Neuronal stem cell (in vitro differentiated cells): ENCODE data around the gene C17orf100.

Source experiments
- DNase-seq: peaks from one replicate; pipeline ENCODE4 v3.0.0-alpha.2; 2013; ENCODE audit warnings: low spot score
- H2AFZ ChIP-seq: one replicate; pipeline ENCODE4 v1.6.1; 2013; ENCODE audit warnings: mild to moderate bottlenecking, low read length, inconsistent platforms
- H2AK5ac ChIP-seq: 2 replicates; pipeline ENCODE4 v1.6.1; 2013; ENCODE audit warnings: low read depth, mild to moderate bottlenecking, inconsistent platforms, low read length, moderate library complexity, mixed read lengths
- H2BK120ac ChIP-seq: 2 replicates; pipeline ENCODE4 v1.6.1; 2013; ENCODE audit warnings: low read depth, mild to moderate bottlenecking, inconsistent platforms, low read length, moderate library complexity, mixed read lengths
- H2BK12ac ChIP-seq: one replicate; pipeline ENCODE4 v1.6.1; 2013; ENCODE audit warnings: low read length, inconsistent platforms
- H2BK15ac ChIP-seq: 2 replicates; pipeline ENCODE4 v1.6.1; 2013; ENCODE audit warnings: mild to moderate bottlenecking, low read length, inconsistent platforms, mixed read lengths
- H2BK5ac ChIP-seq: one replicate; pipeline ENCODE4 v1.6.1; 2013; ENCODE audit warnings: inconsistent platforms, mild to moderate bottlenecking, low read length, moderate library complexity
- H3K14ac ChIP-seq: one replicate; pipeline ENCODE4 v1.6.1; 2013; ENCODE audit warnings: low read length, inconsistent platforms
- H3K18ac ChIP-seq: 2 replicates; pipeline ENCODE4 v1.6.1; 2013; ENCODE audit warnings: low read length, inconsistent platforms
- H3K23ac ChIP-seq: 2 replicates; pipeline ENCODE4 v1.6.1; 2013; ENCODE audit warnings: low read depth, mild to moderate bottlenecking, mixed read lengths, low read length, inconsistent platforms; ENCODE audit not compliant: poor library complexity
- H3K27ac ChIP-seq: replicated peaks from 3 replicates; pipeline ENCODE4 v1.5.1; 2013; ENCODE audit warnings: low read length, inconsistent platforms
- H3K27me3 ChIP-seq, 3 experiments: 2 replicates each; pipeline ENCODE4 v1.6.1; 2013; ENCODE audit warnings: low read length in 3 of 3, mild to moderate bottlenecking in 2 of 3, inconsistent platforms in 1 of 3, low read depth in 1 of 3, mixed read lengths in 1 of 3, moderate library complexity in 1 of 3; ENCODE audit not compliant: control insufficient read depth in 3 of 3, insufficient read depth in 3 of 3
- H3K36me3 ChIP-seq, 2 donors: replicated peaks in 1 of 2; 2 replicates each; pipeline ENCODE4 v1.6.1; 2013; ENCODE audit warnings: low read length in 2 of 2; ENCODE audit not compliant: control insufficient read depth in 2 of 2, insufficient read depth in 2 of 2
- H3K4ac ChIP-seq: 2 replicates; pipeline ENCODE4 v1.6.1; 2013; ENCODE audit warnings: inconsistent platforms, mild to moderate bottlenecking, low read length, moderate library complexity
- H3K4me1 ChIP-seq, 2 donors: 1 replicate in 1 of 2; 2 replicates in 1 of 2; pipeline ENCODE4 v1.6.1; 2013; ENCODE audit warnings: low read length in 2 of 2, low read depth in 1 of 2; ENCODE audit not compliant: control insufficient read depth in 2 of 2, insufficient read depth in 1 of 2
- H3K4me2 ChIP-seq: one replicate; pipeline ENCODE4 v1.6.1; 2013; ENCODE audit warnings: mild to moderate bottlenecking, low read length, inconsistent platforms; ENCODE audit not compliant: insufficient read depth, poor library complexity, severe bottlenecking
- H3K4me3 ChIP-seq, 2 donors: 2 replicates each; pipeline ENCODE4 v1.5.1; 2013; ENCODE audit warnings: low read length in 2 of 2, mild to moderate bottlenecking in 2 of 2, inconsistent platforms in 1 of 2, moderate library complexity in 1 of 2
- H3K79me1 ChIP-seq: one replicate; pipeline ENCODE4 v1.6.1; 2013; ENCODE audit warnings: low read depth, mild to moderate bottlenecking, inconsistent platforms, low read length, moderate library complexity
- H3K9ac ChIP-seq: one replicate; pipeline ENCODE4 v1.6.1; 2013; ENCODE audit warnings: mild to moderate bottlenecking, low read depth, low read length, inconsistent platforms; ENCODE audit not compliant: poor library complexity
- H3K9me3 ChIP-seq, 2 donors: replicated peaks in 1 of 2; 2 replicates each; pipeline versions ENCODE3 to v1.6.1; 2013; ENCODE audit warnings: low read length in 2 of 2, mild to moderate bottlenecking in 2 of 2, inconsistent platforms in 1 of 2, low read depth in 1 of 2, mixed read lengths in 1 of 2, moderate library complexity in 1 of 2; ENCODE audit not compliant: control insufficient read depth in 2 of 2, insufficient read depth in 1 of 2
- H4K8ac ChIP-seq: one replicate; pipeline ENCODE4 v1.6.1; 2013; ENCODE audit warnings: low read depth, mild to moderate bottlenecking, inconsistent platforms, low read length, moderate library complexity
- H4K91ac ChIP-seq: one replicate; pipeline ENCODE4 v1.6.1; 2013; ENCODE audit warnings: low read length, low read depth, mild to moderate bottlenecking, inconsistent platforms; ENCODE audit not compliant: poor library complexity
- WGBS, 2 donors: extraction: QIAGEN DNeasy Blood & Tissue Kit; methylation state at CpG; one replicate each; pipeline ENCODE4 v1.1.7; 2013; ENCODE audit warnings: missing lambda C conversion rate in 2 of 2, mixed read lengths in 1 of 2; ENCODE audit not compliant: insufficient read length in 2 of 2, insufficient replicate concordance in 1 of 2; ENCODE audit errors: extremely low coverage in 2 of 2; 5-methylcytosine and 5-hydroxymethylcytosine counted together

C17orf100 gene

DNA sequence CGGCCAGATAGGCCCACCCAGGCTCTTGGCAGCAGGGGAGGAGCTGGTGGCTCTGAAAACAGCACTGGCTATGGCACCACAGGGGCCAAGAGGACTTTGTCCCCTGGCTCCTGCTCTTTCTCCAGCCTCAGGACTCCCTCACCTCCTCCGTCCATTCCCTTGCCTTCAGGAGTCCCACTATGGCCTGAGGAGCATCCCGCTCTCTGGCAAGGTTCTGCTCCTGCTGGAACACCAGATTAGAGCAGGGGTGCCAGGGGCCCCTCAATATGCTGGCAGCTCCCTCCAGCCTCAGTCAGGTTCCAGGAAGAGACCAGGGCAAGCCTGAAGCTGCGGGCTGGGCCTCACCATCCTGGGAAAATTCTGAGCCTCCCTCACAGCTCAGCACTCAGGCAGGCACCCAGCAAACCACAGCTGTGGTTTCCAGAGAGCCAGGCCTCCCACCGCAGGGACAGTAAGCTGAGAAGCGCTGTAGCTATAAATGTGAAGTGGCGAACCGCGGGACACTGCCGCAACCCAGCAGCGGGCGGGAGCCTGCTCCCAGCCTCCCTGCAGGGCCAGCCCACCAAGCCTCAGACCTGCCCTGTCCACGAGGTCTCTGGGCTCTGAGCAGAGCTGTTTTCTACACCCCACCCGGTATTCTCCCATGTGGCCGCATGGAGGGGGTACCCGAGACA, 25.7 kb downstream of the C17orf100 start:
- Histone ChIP-seq H3K4me3 (no peak overlapping the region), H2BK15ac (no peak overlapping the region), H2AK5ac (peak overlapping the region; percentile 17), H2BK120ac (peak overlapping the region; percentile 20), H2BK12ac (no peak overlapping the region), H3K18ac (no peak overlapping the region), H3K14ac (no peak overlapping the region), H4K91ac (no peak overlapping the region), H3K4me2 (no peak overlapping the region), H3K79me1 (no peaks in the 10 kb centered on the region), H3K4ac (no peak overlapping the region), H3K9me3 (no peaks in the 10 kb centered on the region), H3K27ac (no peak overlapping the region), H3K27me3 (peaks cover 0 to 25% (median 0%) of the 10 kb centered on the region in 3 experiments), H2BK5ac (no peak overlapping the region), H3K23ac (peak overlapping the region; percentile 6), H2AFZ (no peak overlapping the region), H3K4me1 (no peaks in the 10 kb centered on the region), H4K8ac (no peak overlapping the region), H3K36me3 (no peaks in the 10 kb centered on the region), H3K9ac (no peak overlapping the region)
- no CpG with 5 or more reads among the region's 16 CpGs for WGBS, 2 donors
- no peak for DNase-seq

DNA sequence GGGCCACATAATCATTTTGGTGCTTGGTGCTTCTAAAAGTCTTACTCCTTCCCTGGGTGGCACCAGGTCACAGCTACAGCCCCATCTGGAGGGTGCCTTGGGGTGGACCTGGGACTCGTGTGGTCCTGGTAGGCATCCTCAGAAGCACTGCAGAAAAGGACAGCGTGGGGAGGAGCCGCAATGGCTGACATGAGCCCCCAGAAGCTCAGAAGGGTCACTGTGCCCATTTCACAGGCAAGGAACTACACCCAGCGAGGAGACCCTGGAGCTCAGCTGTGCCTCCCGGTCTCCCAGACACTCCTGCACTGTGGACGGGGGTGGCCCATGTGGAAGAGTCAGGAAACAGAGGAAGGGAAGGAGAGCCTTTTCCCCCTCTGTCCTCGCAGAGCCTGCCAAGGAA, 26.4 kb downstream of the C17orf100 start:
- Histone ChIP-seq H3K27me3 (peaks cover 0 to 25% (median 0%) of the 10 kb centered on the region in 3 experiments), H3K79me1 (no peaks in the 10 kb centered on the region), H3K9ac (peak overlapping the region; percentile 55), H2BK15ac (peak overlapping the region; percentile 39), H3K14ac (no peak overlapping the region), H3K36me3 (no peaks in the 10 kb centered on the region), H3K4ac (no peak overlapping the region), H3K9me3 (no peaks in the 10 kb centered on the region), H4K91ac (no peak overlapping the region), H3K18ac (peak overlapping the region; percentile 21), H2AFZ (no peak overlapping the region), H3K4me2 (no peak overlapping the region), H3K27ac (no peak overlapping the region), H2BK5ac (no peak overlapping the region), H3K4me1 (no peaks in the 10 kb centered on the region), H2BK120ac (peak overlapping the region; percentile 20), H2AK5ac (no peak overlapping the region), H4K8ac (no peak overlapping the region), H3K23ac (no peak overlapping the region), H2BK12ac (no peak overlapping the region), H3K4me3 (no peak overlapping the region)
- no peak for DNase-seq
- no CpG with 5 or more reads among the region's 7 CpGs for WGBS, 2 donors

DNA sequence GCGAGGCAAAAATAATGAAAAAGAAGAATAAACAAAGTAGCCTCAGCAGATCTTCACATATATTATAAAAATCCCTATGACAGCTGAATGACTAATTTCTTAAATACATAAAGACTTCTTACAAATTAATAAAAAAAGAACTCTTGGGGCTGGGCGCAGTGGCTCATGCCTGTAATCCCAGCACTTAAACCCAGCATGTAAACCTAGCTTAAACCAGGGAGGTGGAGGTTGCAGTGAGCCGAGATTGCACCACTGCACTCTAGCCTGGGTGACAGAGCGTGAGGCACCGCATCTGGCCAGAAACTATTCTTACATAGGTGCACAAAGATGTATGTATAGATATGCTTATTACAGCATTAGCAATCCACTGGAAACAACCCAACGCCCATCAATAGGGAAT, 27.7 kb downstream of the C17orf100 start:
- Histone ChIP-seq H3K79me1 (no peaks in the 10 kb centered on the region), H2BK120ac (no peak overlapping the region)

DNA sequence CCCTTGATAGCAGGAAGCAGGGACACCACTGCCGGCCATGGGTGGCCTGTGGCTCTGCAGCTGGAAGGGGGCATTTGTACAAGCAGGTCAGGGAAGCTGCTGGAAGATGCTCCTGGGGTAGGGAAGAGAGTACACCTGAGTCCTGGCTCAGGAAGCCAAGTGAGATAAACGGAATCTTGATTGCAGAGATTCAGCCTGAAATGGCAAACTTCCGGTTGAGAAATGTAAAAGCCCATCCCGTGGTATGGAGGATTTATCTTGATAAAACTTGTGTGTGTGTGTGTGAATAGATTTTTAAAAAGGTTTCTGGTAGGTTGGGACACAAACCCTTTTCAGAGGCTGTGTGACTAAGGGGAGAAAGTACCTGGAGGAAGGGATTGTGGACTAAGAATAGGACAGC, 29.6 kb downstream of the C17orf100 start:
- H3K23ac ChIP-seq, result no peak overlapping the region
- no peak overlapping the region for H3K4me2 ChIP-seq
- no peak overlapping the region for H2BK12ac ChIP-seq
- H3K36me3 ChIP-seq, result no peaks in the 10 kb centered on the region
- no peak overlapping the region for H2AFZ ChIP-seq
- no peaks in the 10 kb centered on the region for H3K9me3 ChIP-seq
- no peak overlapping the region for H2BK5ac ChIP-seq
- no peak overlapping the region for H2BK120ac ChIP-seq
- no peak overlapping the region for H4K8ac ChIP-seq
- WGBS, 2 donors, result no CpG with 5 or more reads among the region's 4 CpGs
- no peak overlapping the region for H2AK5ac ChIP-seq
- H3K14ac ChIP-seq, result no peak overlapping the region
- no peak overlapping the region for H3K4me3 ChIP-seq
- H3K9ac ChIP-seq, result no peak overlapping the region
- H3K27me3 ChIP-seq, result peaks cover 0 to 29% (median 0%) of the 10 kb centered on the region in 3 experiments
- H2BK15ac ChIP-seq, result no peak overlapping the region
- H4K91ac ChIP-seq, result no peak overlapping the region
- H3K79me1 ChIP-seq, result no peaks in the 10 kb centered on the region
- no peaks in the 10 kb centered on the region for H3K4me1 ChIP-seq
- H3K27ac ChIP-seq, result no peak overlapping the region
- no peak for DNase-seq
- H3K4ac ChIP-seq, result no peak overlapping the region
- no peak overlapping the region for H3K18ac ChIP-seq

More for the DNA sequence above, 27.7 kb downstream of the C17orf100 start:
- Histone ChIP-seq H2BK5ac (no peak overlapping the region), H3K9me3 (no peaks in the 10 kb centered on the region), H2AK5ac (no peak overlapping the region), H3K27me3 (peaks cover 0 to 21% (median 0%) of the 10 kb centered on the region in 3 experiments), H3K4ac (no peak overlapping the region), H3K36me3 (no peaks in the 10 kb centered on the region), H4K8ac (no peak overlapping the region), H4K91ac (no peak overlapping the region), H2BK12ac (no peak overlapping the region), H3K18ac (no peak overlapping the region), H2BK15ac (no peak overlapping the region), H3K4me1 (no peaks in the 10 kb centered on the region), H2AFZ (no peak overlapping the region), H3K27ac (no peak overlapping the region), H3K23ac (no peak overlapping the region), H3K4me2 (no peak overlapping the region), H3K4me3 (no peak overlapping the region), H3K9ac (no peak overlapping the region), H3K14ac (no peak overlapping the region)
- no CpG with 5 or more reads among the region's 6 CpGs for whole genome bisulfite sequencing, 2 donors
- DNase-seq, result no peak
